Measurements from ENCODE around the gene EDNRA.

Gene EDNRA

GRCh38 chr4:147509386-147509785 is 28.5 kb downstream of the EDNRA start:
- Mint-ChIP-seq H3K4me1 (no peaks in the 10 kb centered on the region), H3K27me3 (peaks cover 43% of the 10 kb centered on the region), H3K4me3 (no peak overlapping the region), H3K27ac (ENCODE audit: low read depth) (no peak overlapping the region), H3K9me3 (no peaks in the 10 kb centered on the region), H3K36me3 (ENCODE audit: insufficient read depth) (no peaks in the 10 kb centered on the region)
- DNase-seq (ENCODE audit: low spot score in 2 of 2) (no peak), ATAC-seq (replicated peaks; ENCODE audit: extremely low read depth, poor library complexity, severe bottlenecking) (no peak)

GRCh38 chr4:147510962-147511668 is 30.2 kb downstream of the EDNRA start:
- DNase-seq (ENCODE audit: low spot score in 2 of 2), result no peak
- H3K9me3 Mint-ChIP-seq, result no peaks in the 10 kb centered on the region
- peaks cover 47% of the 10 kb centered on the region for H3K27me3 Mint-ChIP-seq
- H3K36me3 Mint-ChIP-seq (ENCODE audit: insufficient read depth), result no peaks in the 10 kb centered on the region
- H3K4me3 Mint-ChIP-seq, result no peak overlapping the region
- H3K4me1 Mint-ChIP-seq, result no peaks in the 10 kb centered on the region
- no peak for ATAC-seq (replicated peaks; ENCODE audit: extremely low read depth, poor library complexity, severe bottlenecking)
- no peak overlapping the region for H3K27ac Mint-ChIP-seq (ENCODE audit: low read depth)

- DNase-seq (ENCODE audit: low spot score in 2 of 2) (no peak), ATAC-seq (replicated peaks; ENCODE audit: extremely low read depth, poor library complexity, severe bottlenecking) (no peak)
- no peaks in the 10 kb centered on the region for H3K9me3 Mint-ChIP-seq
- H3K27ac Mint-ChIP-seq (ENCODE audit: low read depth), result no peak overlapping the region
- H3K27me3 Mint-ChIP-seq, result peaks cover 47% of the 10 kb centered on the region
- no peaks in the 10 kb centered on the region for H3K36me3 Mint-ChIP-seq (ENCODE audit: insufficient read depth)
- H3K4me3 Mint-ChIP-seq, result no peak overlapping the region
- no peaks in the 10 kb centered on the region for H3K4me1 Mint-ChIP-seq
These were observed 32.2 kb downstream of the EDNRA start for GRCh38 chr4:147513091-147513490.

- Mint-ChIP-seq H3K36me3 (ENCODE audit: insufficient read depth) (no peaks in the 10 kb centered on the region), H3K4me1 (no peaks in the 10 kb centered on the region), H3K27me3 (peaks cover 47% of the 10 kb centered on the region), H3K9me3 (no peaks in the 10 kb centered on the region), H3K4me3 (no peak overlapping the region), H3K27ac (ENCODE audit: low read depth) (no peak overlapping the region)
- DNase-seq (ENCODE audit: low spot score in 2 of 2), result no peak
- no peak for ATAC-seq (replicated peaks; ENCODE audit: extremely low read depth, poor library complexity, severe bottlenecking)
These were observed 33.1 kb downstream of the EDNRA start for GRCh38 chr4:147513952-147514351.

- H3K36me3 Mint-ChIP-seq (ENCODE audit: insufficient read depth), result no peaks in the 10 kb centered on the region
- no peak overlapping the region for H3K27ac Mint-ChIP-seq (ENCODE audit: low read depth)
- H3K27me3 Mint-ChIP-seq, result peaks cover 53% of the 10 kb centered on the region
- H3K4me3 Mint-ChIP-seq, result no peak overlapping the region
- no peak for DNase-seq (ENCODE audit: low spot score in 2 of 2)
- H3K4me1 Mint-ChIP-seq, result no peaks in the 10 kb centered on the region
- no peaks in the 10 kb centered on the region for H3K9me3 Mint-ChIP-seq
- no peak for ATAC-seq (replicated peaks; ENCODE audit: extremely low read depth, poor library complexity, severe bottlenecking)
These were observed 34.5 kb downstream of the EDNRA start for GRCh38 chr4:147515220-147515936.

GRCh38 chr4:147516133-147516532 is 35.2 kb downstream of the EDNRA start:
- no peaks in the 10 kb centered on the region for H3K4me1 Mint-ChIP-seq
- DNase-seq (ENCODE audit: low spot score in 2 of 2) (no peak), ATAC-seq (replicated peaks; ENCODE audit: extremely low read depth, poor library complexity, severe bottlenecking) (no peak)
- no peak overlapping the region for H3K27ac Mint-ChIP-seq (ENCODE audit: low read depth)
- H3K36me3 Mint-ChIP-seq (ENCODE audit: insufficient read depth), result no peaks in the 10 kb centered on the region
- no peaks in the 10 kb centered on the region for H3K9me3 Mint-ChIP-seq
- H3K4me3 Mint-ChIP-seq, result no peak overlapping the region
- H3K27me3 Mint-ChIP-seq, result peaks cover 46% of the 10 kb centered on the region

- H3K36me3 Mint-ChIP-seq (ENCODE audit: insufficient read depth), result no peaks in the 10 kb centered on the region
- H3K27me3 Mint-ChIP-seq, result peaks cover 26% of the 10 kb centered on the region
- H3K9me3 Mint-ChIP-seq, result no peaks in the 10 kb centered on the region
- H3K4me1 Mint-ChIP-seq, result no peaks in the 10 kb centered on the region
- DNase-seq (ENCODE audit: low spot score in 2 of 2) (no peak), ATAC-seq (replicated peaks; ENCODE audit: extremely low read depth, poor library complexity, severe bottlenecking) (no peak)
- no peak overlapping the region for H3K4me3 Mint-ChIP-seq
- no peak overlapping the region for H3K27ac Mint-ChIP-seq (ENCODE audit: low read depth)
These were observed 37.2 kb downstream of the EDNRA start for GRCh38 chr4:147518086-147518485.

- Mint-ChIP-seq H3K9me3 (no peaks in the 10 kb centered on the region), H3K36me3 (ENCODE audit: insufficient read depth) (no peaks in the 10 kb centered on the region)
These were observed 38.2 kb downstream of the EDNRA start for GRCh38 chr4:147518846-147519767.

GRCh38 chr4:147524601-147525000 is 43.7 kb downstream of the EDNRA start:
- Mint-ChIP-seq H3K4me1 (no peaks in the 10 kb centered on the region), H3K4me3 (no peak overlapping the region), H3K27ac (ENCODE audit: low read depth) (no peak overlapping the region), H3K9me3 (no peaks in the 10 kb centered on the region), H3K27me3 (peaks cover 39% of the 10 kb centered on the region), H3K36me3 (ENCODE audit: insufficient read depth) (no peaks in the 10 kb centered on the region)
- no peak for ATAC-seq (replicated peaks; ENCODE audit: extremely low read depth, poor library complexity, severe bottlenecking)
- DNase-seq (ENCODE audit: low spot score in 2 of 2), result no peak

More at GRCh38 chr4:147518846-147519767, 38.2 kb downstream of the EDNRA start:
- Mint-ChIP-seq H3K27me3 (peaks cover 16% of the 10 kb centered on the region), H3K27ac (ENCODE audit: low read depth) (no peak overlapping the region), H3K4me3 (no peak overlapping the region), H3K4me1 (no peaks in the 10 kb centered on the region)
- DNase-seq (ENCODE audit: low spot score in 2 of 2), result peak in 1 of 2 donors; percentile 31
- peak; percentile 54 for ATAC-seq (replicated peaks; ENCODE audit: extremely low read depth, poor library complexity, severe bottlenecking)

- H3K36me3 Mint-ChIP-seq (ENCODE audit: insufficient read depth), result no peaks in the 10 kb centered on the region
- peaks cover 35% of the 10 kb centered on the region for H3K27me3 Mint-ChIP-seq
- no peak overlapping the region for H3K4me3 Mint-ChIP-seq
- H3K27ac Mint-ChIP-seq (ENCODE audit: low read depth), result no peak overlapping the region
- H3K9me3 Mint-ChIP-seq, result no peaks in the 10 kb centered on the region
- no peaks in the 10 kb centered on the region for H3K4me1 Mint-ChIP-seq
- ATAC-seq (replicated peaks; ENCODE audit: extremely low read depth, poor library complexity, severe bottlenecking) (no peak), DNase-seq (ENCODE audit: low spot score in 2 of 2) (no peak)
These were observed 44.8 kb downstream of the EDNRA start for GRCh38 chr4:147525494-147526271.

- Mint-ChIP-seq H3K27me3 (peaks cover 35% of the 10 kb centered on the region), H3K27ac (ENCODE audit: low read depth) (no peak overlapping the region), H3K36me3 (ENCODE audit: insufficient read depth) (no peaks in the 10 kb centered on the region), H3K4me1 (no peaks in the 10 kb centered on the region), H3K9me3 (no peaks in the 10 kb centered on the region), H3K4me3 (no peak overlapping the region)
- ATAC-seq (replicated peaks; ENCODE audit: extremely low read depth, poor library complexity, severe bottlenecking) (no peak), DNase-seq (ENCODE audit: low spot score in 2 of 2) (no peak)
These were observed 45.4 kb downstream of the EDNRA start for GRCh38 chr4:147526272-147526654.

- H3K36me3 Mint-ChIP-seq (ENCODE audit: insufficient read depth), result no peaks in the 10 kb centered on the region
- no peak for ATAC-seq (replicated peaks; ENCODE audit: extremely low read depth, poor library complexity, severe bottlenecking)
These were observed 47.2 kb downstream of the EDNRA start for GRCh38 chr4:147528054-147528453.

More at GRCh38 chr4:147528054-147528453, 47.2 kb downstream of the EDNRA start:
- no peak for DNase-seq (ENCODE audit: low spot score in 2 of 2)
- H3K9me3 Mint-ChIP-seq, result no peaks in the 10 kb centered on the region
- no peak overlapping the region for H3K4me3 Mint-ChIP-seq
- H3K27ac Mint-ChIP-seq (ENCODE audit: low read depth), result no peak overlapping the region
- H3K27me3 Mint-ChIP-seq, result peaks cover 35% of the 10 kb centered on the region
- H3K4me1 Mint-ChIP-seq, result no peaks in the 10 kb centered on the region

Data from central memory CD8-positive, alpha-beta T cell (primary cell).